Endothelial cell of umbilical vein (primary cell): Measurements from ENCODE around the gene POU6F2. TPM values are rescaled to one million over a fixed set of nuclear protein-coding genes. Genes with fewer than 3 reads are reported as not detected.

ENCODE experiments used
- BruUV-seq: library from RNA; stranded (reverse); fragments of 400-500 nt; replicated peaks from 2 replicates; lab custom pipeline; 2021; lab: Mats Ljungman, UMichigan
- CTCF ChIA-PET: fragments of 300-600, 350-600 bp; sonication (Branson Sonifier 250); formaldehyde crosslinking; loops from one replicate; lab custom pipeline; 2021; ENCODE audit warnings: antibody characterized with exemption, inconsistent platforms; lab: Charles Lee
- POLR2A ChIA-PET: fragments of 300-600, 350-600 bp; sonication (Branson Sonifier 250); formaldehyde crosslinking; loops from one replicate; lab custom pipeline; 2021; ENCODE audit warnings: antibody characterized with exemption, inconsistent platforms; lab: Charles Lee
- DNase-seq: peaks from one replicate; pipeline ENCODE4 v3.0.0-alpha.2; 2011; ENCODE audit warnings: low read depth, low spot score
- FAIRE-seq: peaks from 2 replicates; lab custom pipeline; 2011; peaks lifted over from hg19 to GRCh38; lab: Jason Lieb, UNC
- H2AFZ ChIP-seq: 2 replicates; pipeline ENCODE4 v1.6.0; 2012; ENCODE audit warnings: low read depth, low read length, control low read depth, inconsistent platforms
- H3K27ac ChIP-seq: 2 replicates; pipeline ENCODE4 v1.5.1; 2011; ENCODE audit warnings: low read depth, mild to moderate bottlenecking, control low read depth, low read length, moderate library complexity; ENCODE audit not compliant: insufficient read depth
- H3K27me3 ChIP-seq, 2 experiments: 2 replicates each; pipeline versions ENCODE4 v1.6.0 to v1.6.1; 2011; ENCODE audit warnings: low read length in 2 of 2, mixed read lengths in 1 of 2; ENCODE audit not compliant: control insufficient read depth in 2 of 2, insufficient read depth in 2 of 2
- H3K36me3 ChIP-seq, 2 experiments: 2 replicates in 1 of 2; 3 replicates in 1 of 2; pipeline ENCODE4 v1.5.1; 2011; ENCODE audit warnings: low read length in 2 of 2, mild to moderate bottlenecking in 1 of 2, moderate library complexity in 1 of 2; ENCODE audit not compliant: control insufficient read depth in 2 of 2, insufficient read depth in 2 of 2; ENCODE audit errors: extremely low read depth in 1 of 2
- H3K4me1 ChIP-seq: 3 replicates; pipeline ENCODE4 v1.5.1; 2011; ENCODE audit warnings: mild to moderate bottlenecking, low read length; ENCODE audit not compliant: control insufficient read depth, insufficient read depth; ENCODE audit errors: extremely low read depth
- H3K4me2 ChIP-seq: 2 replicates; pipeline ENCODE4 v1.6.1; 2011; ENCODE audit warnings: low read length, control low read depth, mixed read lengths; ENCODE audit not compliant: insufficient read depth
- H3K4me3 ChIP-seq, 3 experiments: fragments of 200-600 bp in 1 of 3; sonication (generic), shearing (Covaris generic) in 1 of 3; replicated peaks in 1 of 3; 2 replicates each; pipeline ENCODE4 v1.5.1; 2011 to 2016; ENCODE audit warnings: control low read depth in 3 of 3, low read length in 3 of 3, mild to moderate bottlenecking in 2 of 3, inconsistent platforms in 1 of 3, low read depth in 1 of 3, moderate library complexity in 1 of 3; ENCODE audit not compliant: insufficient read depth in 1 of 3
- H3K79me2 ChIP-seq: 2 replicates; pipeline ENCODE4 v1.6.0; 2012; ENCODE audit warnings: low read length, inconsistent platforms; ENCODE audit not compliant: control insufficient read depth, insufficient read depth
- H3K9ac ChIP-seq: replicated peaks from 2 replicates; pipeline ENCODE3; 2011; ENCODE audit warnings: low read length, control low read depth; ENCODE audit not compliant: insufficient read depth; ENCODE audit errors: extremely low read depth
- H3K9me1 ChIP-seq: replicated peaks from 3 replicates; pipeline ENCODE4 v1.6.0; 2011; ENCODE audit warnings: mild to moderate bottlenecking, low read length; ENCODE audit not compliant: control insufficient read depth, insufficient read depth; ENCODE audit errors: extremely low read depth
- H3K9me3 ChIP-seq: replicated peaks from 2 replicates; pipeline ENCODE4 v1.5.1; 2012; ENCODE audit warnings: low read length, inconsistent platforms; ENCODE audit not compliant: control insufficient read depth, insufficient read depth
- H4K20me1 ChIP-seq: replicated peaks from 2 replicates; pipeline ENCODE3; 2011; ENCODE audit warnings: mild to moderate bottlenecking, low read length; ENCODE audit not compliant: control insufficient read depth, insufficient read depth; ENCODE audit errors: extremely low read depth
- CTCF ChIP-seq, 2 donors: IDR thresholded peaks; 1 replicate in 1 of 2; 2 replicates in 1 of 2; pipeline ENCODE4 v1.5.1; 2011; ENCODE audit warnings: low read length in 2 of 2, mild to moderate bottlenecking in 2 of 2, moderate library complexity in 2 of 2, control low read depth in 1 of 2, inconsistent platforms in 1 of 2, low read depth in 1 of 2; ENCODE audit not compliant: insufficient read depth in 1 of 2; ENCODE audit errors: extremely low read depth in 1 of 2
- EZH2 ChIP-seq: IDR thresholded peaks from 2 replicates; pipeline ENCODE4 v1.6.1; 2012; ENCODE audit warnings: borderline replicate concordance, low read depth, mild to moderate bottlenecking, moderate library complexity, low read length, inconsistent platforms; ENCODE audit not compliant: severe bottlenecking
- FOS ChIP-seq: IDR thresholded peaks from 2 replicates; pipeline ENCODE4 v1.6.1; 2011; ENCODE audit warnings: mild to moderate bottlenecking, low read length, moderate library complexity, borderline replicate concordance; ENCODE audit not compliant: insufficient read depth
- GATA2 ChIP-seq: IDR thresholded peaks from 2 replicates; pipeline ENCODE4 v1.7.0; 2011; ENCODE audit warnings: low read depth, mild to moderate bottlenecking, moderate library complexity, mixed read lengths, low read length; ENCODE audit not compliant: insufficient read length, insufficient read depth
- JUN ChIP-seq: IDR thresholded peaks from 2 replicates; pipeline ENCODE4 v1.6.1; 2011; ENCODE audit warnings: borderline replicate concordance, low read depth; ENCODE audit not compliant: insufficient read length, insufficient read depth
- MAX ChIP-seq: IDR thresholded peaks from 2 replicates; pipeline ENCODE4 v1.6.1; 2011; ENCODE audit not compliant: insufficient read depth, insufficient read length
- MYC ChIP-seq: IDR thresholded peaks from one replicate; pipeline ENCODE4 v1.6.1; 2011; ENCODE audit warnings: mild to moderate bottlenecking, low read depth, low read length
- POLR2A ChIP-seq: IDR thresholded peaks from 2 replicates; pipeline ENCODE4 v1.6.1; 2012; ENCODE audit warnings: low read depth, mild to moderate bottlenecking, control low read depth, low read length
- POLR2AphosphoS5 ChIP-seq: IDR thresholded peaks from 2 replicates; pipeline ENCODE4 v1.6.1; 2012; ENCODE audit warnings: low read depth, mild to moderate bottlenecking, control low read depth, low read length, moderate library complexity; ENCODE audit not compliant: insufficient read depth
- dilution Hi-C: fragments of 300-500 bp; cut with MboI; formaldehyde crosslinking; loops from one replicate; pipeline ENCODE4 v1.15.0; 2019; ENCODE audit warnings: low sequenced_read_pairs; ENCODE audit not compliant: extremely low pct_ligation_motif_present
- intact Hi-C: fragments of 100-400 bp; cut with micrococcal nuclease; formaldehyde crosslinking; loops from one replicate; pipeline ENCODE4 v1.10.0; 2022
- polyA plus RNA-seq, 4 experiments: library from polyadenylated mRNA; depleted of rRNA in 3 of 4; stranded (reverse) in 3 of 4; unstranded in 1 of 4; fragments of >200 nt; gene quantifications; 2 replicates each; pipeline versions ENCODE4 v1.2.1 to v1.2.3, GENCODE V29; 2011 to 2012; ENCODE audit warnings: missing spikeins in 1 of 4
- total RNA-seq: library from RNA; stranded (reverse); gene quantifications from 2 replicates; pipeline ENCODE4 v1.2.3, GENCODE V29; 2021

The POU6F2 gene
- total and polyA plus RNA-seq, 2 donors (not counting 3 experiments of a cell fraction or from before 2014, with no cell fraction given) = 0.29 TPM; not detected in 1

- ChIA-PET CTCF (interaction anchor here (1.1 kb wide), 1 partner anchor 719 kb away, joined by 4 read pairs; no protein-coding TSS in a partner anchor), POLR2A (no interaction called here)
- no peak overlapping the region for H2AFZ ChIP-seq
- H3K4me1 ChIP-seq = no peaks in the 10 kb centered on the region
- dilution Hi-C loops (no loop called here), intact Hi-C loops (no loop called here)
- no peaks in the 10 kb centered on the region for H3K36me3 ChIP-seq
- H3K27ac ChIP-seq = no peak overlapping the region
- no peak for TF ChIP-seq MYC
- no peak for TF ChIP-seq CTCF (IDR thresholded peaks at IDR 0.05; ENCODE audit: extremely low read depth in 1 of 2, insufficient read depth in 1 of 2, low read depth in 1 of 2, low read length in 2 of 2)
- no peak for TF ChIP-seq GATA2
- TF ChIP-seq POLR2A = no peak
- no TSS peak for BruUV-seq
- H4K20me1 ChIP-seq = no peaks in the 10 kb centered on the region
- FAIRE-seq (no peak), DNase-seq (no peak)
- no peak overlapping the region for H3K4me3 ChIP-seq
- no peaks in the 10 kb centered on the region for H3K79me2 ChIP-seq
- no peak overlapping the region for H3K9ac ChIP-seq
- no peak overlapping the region for H3K4me2 ChIP-seq
- no peaks in the 10 kb centered on the region for H3K9me1 ChIP-seq
- peaks cover 2 to 3% of the 10 kb centered on the region in 2 experiments for H3K27me3 ChIP-seq
- H3K9me3 ChIP-seq = no peaks in the 10 kb centered on the region
These were observed 538.8 kb downstream of the POU6F2 start for GRCh38 chr7:39516498-39516897.

- Histone ChIP-seq H3K4me1 (no peaks in the 10 kb centered on the region), H3K27me3 (peaks cover 2 to 3% of the 10 kb centered on the region in 2 experiments), H3K4me2 (no peak overlapping the region), H3K27ac (no peak overlapping the region), H3K9me3 (no peaks in the 10 kb centered on the region), H4K20me1 (no peaks in the 10 kb centered on the region), H3K4me3 (no peak overlapping the region), H3K9ac (no peak overlapping the region), H3K9me1 (no peaks in the 10 kb centered on the region), H3K79me2 (no peaks in the 10 kb centered on the region), H3K36me3 (no peaks in the 10 kb centered on the region), H2AFZ (no peak overlapping the region)
- BruUV-seq = no TSS peak
- dilution Hi-C loops (no loop called here), intact Hi-C loops (no loop called here)
- DNase-seq (no peak), FAIRE-seq (no peak)
- ChIA-PET POLR2A (no interaction called here), CTCF (interaction anchor here (1.1 to 2.3 kb wide), 2 partner anchors 63 to 720 kb away, joined by 4 to 17 read pairs; no protein-coding TSS in a partner anchor)
- TF ChIP-seq CTCF (IDR thresholded peaks at IDR 0.05; ENCODE audit: extremely low read depth in 1 of 2, insufficient read depth in 1 of 2, low read depth in 1 of 2, low read length in 2 of 2) (no peak), JUN (no peak), POLR2A (no peak), FOS (no peak), GATA2 (no peak), EZH2 (no peak), MYC (no peak), MAX (no peak), POLR2AphosphoS5 (no peak)
These were observed 539.5 kb downstream of the POU6F2 start for GRCh38 chr7:39517240-39517639.
